ENCODE data around the gene COL6A5.

GRCh38 chr3:130425484-130425883, 80.0 kb downstream of the COL6A5 start:
- no peak for TF ChIP-seq CTCF (conservative IDR thresholded peaks at IDR 0.05)
- no peak for TF ChIP-seq EZH2 (IDR thresholded peaks at IDR 0.05; ENCODE audit: low read depth)

Data from PC-9 (cell line).